ENCODE measurements around the gene RAB14. TPM values are rescaled to one million over a fixed set of nuclear protein-coding genes. Genes with fewer than 3 reads are reported as not detected.

The RAB14 gene
- total RNA-seq, 1 experiment from 2014 or later, result 36.0 TPM

DNA sequence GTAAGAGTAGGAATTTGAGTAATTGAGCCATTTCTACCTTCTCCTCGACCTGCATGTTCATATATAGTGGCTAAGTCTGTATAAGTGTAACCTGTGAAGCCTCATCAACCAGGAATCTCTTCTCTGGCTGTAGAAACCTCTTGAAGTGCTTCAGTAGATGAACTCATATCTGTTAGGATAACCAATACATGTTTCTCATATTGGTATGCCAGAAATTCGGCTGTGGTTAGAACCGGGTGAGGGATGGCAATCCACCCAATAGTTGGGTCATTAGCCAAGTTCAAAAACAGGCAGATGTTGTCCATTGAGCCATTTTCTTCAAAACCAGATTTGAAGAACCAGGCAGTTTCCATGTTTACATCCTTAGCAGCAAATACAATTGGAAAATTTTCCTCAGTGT lies 37.4 kb upstream of the RAB14 start (continued):
- TF ChIP-seq ATF1 (CRISPR knock-in tag; IDR thresholded peaks at IDR 0.05) (no peak), ATF2 (CRISPR knock-in tag; IDR thresholded peaks at IDR 0.05; ENCODE audit: borderline replicate concordance, low read depth) (no peak), ZNF416 (CRISPR knock-in tag; IDR thresholded peaks at IDR 0.05) (no peak)
- TF ChIP-seq, protein P1, sequence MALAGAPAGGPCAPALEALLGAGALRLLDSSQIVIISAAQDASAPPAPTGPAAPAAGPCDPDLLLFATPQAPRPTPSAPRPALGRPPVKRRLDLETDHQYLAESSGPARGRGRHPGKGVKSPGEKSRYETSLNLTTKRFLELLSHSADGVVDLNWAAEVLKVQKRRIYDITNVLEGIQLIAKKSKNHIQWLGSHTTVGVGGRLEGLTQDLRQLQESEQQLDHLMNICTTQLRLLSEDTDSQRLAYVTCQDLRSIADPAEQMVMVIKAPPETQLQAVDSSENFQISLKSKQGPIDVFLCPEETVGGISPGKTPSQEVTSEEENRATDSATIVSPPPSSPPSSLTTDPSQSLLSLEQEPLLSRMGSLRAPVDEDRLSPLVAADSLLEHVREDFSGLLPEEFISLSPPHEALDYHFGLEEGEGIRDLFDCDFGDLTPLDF (CRISPR knock-in tag; IDR thresholded peaks at IDR 0.05), result no peak

GRCh38 chr9:121237916-121238315 lies 36.2 kb upstream of the RAB14 start:
- H3K4me3 Mint-ChIP-seq, result no peak overlapping the region
- TF ChIP-seq ATF1 (CRISPR knock-in tag; IDR thresholded peaks at IDR 0.05), result no peak
- TF ChIP-seq, protein P2, sequence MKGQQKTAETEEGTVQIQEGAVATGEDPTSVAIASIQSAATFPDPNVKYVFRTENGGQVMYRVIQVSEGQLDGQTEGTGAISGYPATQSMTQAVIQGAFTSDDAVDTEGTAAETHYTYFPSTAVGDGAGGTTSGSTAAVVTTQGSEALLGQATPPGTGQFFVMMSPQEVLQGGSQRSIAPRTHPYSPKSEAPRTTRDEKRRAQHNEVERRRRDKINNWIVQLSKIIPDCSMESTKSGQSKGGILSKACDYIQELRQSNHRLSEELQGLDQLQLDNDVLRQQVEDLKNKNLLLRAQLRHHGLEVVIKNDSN (CRISPR knock-in tag; IDR thresholded peaks at IDR 0.05), result no peak
- ChIA-PET CTCF (no interaction called here), POLR2A (no interaction called here)
- no peak overlapping the region for H3K27ac Mint-ChIP-seq
- ATAC-seq (no peak), DNase-seq (ENCODE audit: low spot score) (no peak)
- no peaks in the 10 kb centered on the region for H3K9me3 Mint-ChIP-seq
- no peaks in the 10 kb centered on the region for H3K36me3 Mint-ChIP-seq
- peaks cover 8% of the 10 kb centered on the region for H3K27me3 Mint-ChIP-seq (ENCODE audit: low read depth)
- peaks cover 13% of the 10 kb centered on the region for H3K4me1 Mint-ChIP-seq

- Mint-ChIP-seq H3K4me3 (no peak overlapping the region), H3K27ac (no peak overlapping the region), H3K36me3 (no peaks in the 10 kb centered on the region), H3K4me1 (peaks cover 9% of the 10 kb centered on the region), H3K27me3 (ENCODE audit: low read depth) (peaks cover 11% of the 10 kb centered on the region), H3K9me3 (no peaks in the 10 kb centered on the region)
- CTCF ChIA-PET, result interaction anchor here (1.1 to 2.3 kb wide), 5 partner anchors 12 to 164 kb away, joined by 3 to 10 read pairs (median 4); no protein-coding TSS in a partner anchor
- TF ChIP-seq PRRX2 (CRISPR knock-in tag; IDR thresholded peaks at IDR 0.05) (no peak), ZNF138 (CRISPR knock-in tag; conservative IDR thresholded peaks at IDR 0.05) (no peak), IRF2 (CRISPR knock-in tag; IDR thresholded peaks at IDR 0.05; ENCODE audit: borderline replicate concordance, low read depth) (no peak)
- TF ChIP-seq, protein P3, sequence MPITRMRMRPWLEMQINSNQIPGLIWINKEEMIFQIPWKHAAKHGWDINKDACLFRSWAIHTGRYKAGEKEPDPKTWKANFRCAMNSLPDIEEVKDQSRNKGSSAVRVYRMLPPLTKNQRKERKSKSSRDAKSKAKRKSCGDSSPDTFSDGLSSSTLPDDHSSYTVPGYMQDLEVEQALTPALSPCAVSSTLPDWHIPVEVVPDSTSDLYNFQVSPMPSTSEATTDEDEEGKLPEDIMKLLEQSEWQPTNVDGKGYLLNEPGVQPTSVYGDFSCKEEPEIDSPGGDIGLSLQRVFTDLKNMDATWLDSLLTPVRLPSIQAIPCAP (CRISPR knock-in tag; IDR thresholded peaks at IDR 0.05), result no peak
- TF ChIP-seq, protein P4, sequence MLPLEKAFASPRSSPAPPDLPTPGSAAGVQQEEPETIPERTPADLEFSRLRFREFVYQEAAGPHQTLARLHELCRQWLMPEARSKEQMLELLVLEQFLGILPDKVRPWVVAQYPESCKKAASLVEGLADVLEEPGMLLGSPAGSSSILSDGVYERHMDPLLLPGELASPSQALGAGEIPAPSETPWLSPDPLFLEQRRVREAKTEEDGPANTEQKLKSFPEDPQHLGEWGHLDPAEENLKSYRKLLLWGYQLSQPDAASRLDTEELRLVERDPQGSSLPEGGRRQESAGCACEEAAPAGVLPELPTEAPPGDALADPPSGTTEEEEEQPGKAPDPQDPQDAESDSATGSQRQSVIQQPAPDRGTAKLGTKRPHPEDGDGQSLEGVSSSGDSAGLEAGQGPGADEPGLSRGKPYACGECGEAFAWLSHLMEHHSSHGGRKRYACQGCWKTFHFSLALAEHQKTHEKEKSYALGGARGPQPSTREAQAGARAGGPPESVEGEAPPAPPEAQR (CRISPR knock-in tag; IDR thresholded peaks at IDR 0.05), result no peak
- DNase-seq (ENCODE audit: low spot score) (no peak), ATAC-seq (no peak)
- POLR2A ChIA-PET, result interaction anchor here (1.0 kb wide), 1 partner anchor 33 kb away, joined by 3 read pairs; the partner anchor contains the start of gene GSN
Measured at GRCh38 chr9:121235512-121235911, 33.8 kb upstream of the RAB14 start.

- H3K4me3 Mint-ChIP-seq, result no peak overlapping the region
- ATAC-seq (no peak), DNase-seq (ENCODE audit: low spot score) (no peak)
- ChIA-PET POLR2A (interaction anchor here (1.0 kb wide), 1 partner anchor 33 kb away, joined by 3 read pairs; the partner anchor contains the start of gene GSN), CTCF (interaction anchor here (0.9 to 2.3 kb wide), 6 partner anchors 11 to 165 kb away, joined by 3 to 10 read pairs (median 4); no protein-coding TSS in a partner anchor)
- H3K36me3 Mint-ChIP-seq, result no peaks in the 10 kb centered on the region
- peaks cover 11% of the 10 kb centered on the region for H3K27me3 Mint-ChIP-seq (ENCODE audit: low read depth)
- H3K4me1 Mint-ChIP-seq, result peaks cover 7% of the 10 kb centered on the region; the same call in 1 of the 2 replicates
- no peaks in the 10 kb centered on the region for H3K9me3 Mint-ChIP-seq
- H3K27ac Mint-ChIP-seq, result no peak overlapping the region
- no peak for TF ChIP-seq GABPB1 (CRISPR knock-in tag; IDR thresholded peaks at IDR 0.05)
- no peak for TF ChIP-seq ZNF317 (CRISPR knock-in tag; IDR thresholded peaks at IDR 0.05; ENCODE audit: borderline replicate concordance, low read depth)
- no peak for TF ChIP-seq NR3C1 (CRISPR knock-in tag; conservative IDR thresholded peaks at IDR 0.05; ENCODE audit: low read depth)
- no peak for TF ChIP-seq FOXJ3 (CRISPR knock-in tag; IDR thresholded peaks at IDR 0.05; ENCODE audit: borderline replicate concordance)
- TF ChIP-seq ZMAT4 (CRISPR knock-in tag; IDR thresholded peaks at IDR 0.05), result no peak
- no peak for TF ChIP-seq FOXP1 (CRISPR knock-in tag; IDR thresholded peaks at IDR 0.05; ENCODE audit: borderline replicate concordance)
- TF ChIP-seq ARID4B (CRISPR knock-in tag; IDR thresholded peaks at IDR 0.05; ENCODE audit: borderline replicate concordance), result no peak
- TF ChIP-seq ZNF121 (CRISPR knock-in tag; IDR thresholded peaks at IDR 0.05), result no peak
- TF ChIP-seq ESRRA (CRISPR knock-in tag; IDR thresholded peaks at IDR 0.05; ENCODE audit: borderline replicate concordance), result no peak
- TF ChIP-seq MYBL2 (CRISPR knock-in tag; IDR thresholded peaks at IDR 0.05), result no peak
Measured at GRCh38 chr9:121234832-121235161, 33.1 kb upstream of the RAB14 start.
